ENCODE data around the gene CENPX.

The CENPX gene

DNA sequence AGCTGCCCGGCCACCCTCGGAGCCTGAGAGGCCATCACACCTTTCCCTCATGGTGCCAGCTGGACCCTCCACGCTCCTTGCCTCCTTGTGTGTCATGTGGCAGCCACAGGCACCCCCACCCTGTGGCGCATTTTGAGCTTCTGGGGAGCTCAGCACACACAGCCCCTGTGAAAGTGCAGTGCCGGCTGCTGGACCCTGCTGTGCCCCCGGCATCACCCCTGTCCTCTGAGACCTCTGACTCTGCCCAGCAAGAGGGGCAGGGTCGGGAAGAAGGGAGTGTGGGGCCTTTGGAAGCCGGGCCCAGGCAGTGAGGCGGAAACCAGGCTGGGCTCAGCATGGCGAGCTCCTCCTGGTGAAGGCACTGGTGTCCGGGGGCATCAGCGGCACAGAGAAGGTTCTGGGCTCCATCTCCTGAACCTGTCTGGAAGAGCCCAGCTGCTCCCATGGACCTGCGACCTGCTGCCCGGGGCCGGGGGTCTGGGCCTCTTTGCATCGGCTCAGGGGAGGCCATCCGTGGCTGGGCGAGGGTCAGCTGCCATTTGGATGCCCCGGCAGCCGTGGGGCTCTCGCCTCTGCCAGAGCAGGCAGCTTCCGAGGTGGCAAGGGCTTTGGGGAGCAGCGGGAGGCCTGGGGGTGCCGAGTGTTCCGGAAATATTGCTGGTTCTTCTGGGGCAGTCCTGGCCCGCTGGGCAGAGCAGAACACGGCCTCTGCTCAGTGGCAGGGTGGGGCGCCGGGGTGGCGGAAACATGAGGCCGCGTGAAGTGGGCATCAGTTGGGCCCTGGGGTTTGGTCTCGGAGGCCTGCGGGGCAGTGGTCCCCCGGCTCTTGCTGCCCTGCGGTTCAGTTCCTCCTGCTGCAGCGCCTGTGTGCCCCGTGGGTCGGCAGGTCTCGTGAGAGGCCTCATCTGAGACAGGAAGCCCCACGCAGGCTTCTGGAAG is 17.9 kb downstream of the CENPX start:
- CTCF ChIA-PET = interaction anchor here (0.6 to 2.9 kb wide), 6 partner anchors 9 to 169 kb away, joined by 3 to 16 read pairs (median 4); no protein-coding TSS in a partner anchor
- TF ChIP-seq, protein P1, sequence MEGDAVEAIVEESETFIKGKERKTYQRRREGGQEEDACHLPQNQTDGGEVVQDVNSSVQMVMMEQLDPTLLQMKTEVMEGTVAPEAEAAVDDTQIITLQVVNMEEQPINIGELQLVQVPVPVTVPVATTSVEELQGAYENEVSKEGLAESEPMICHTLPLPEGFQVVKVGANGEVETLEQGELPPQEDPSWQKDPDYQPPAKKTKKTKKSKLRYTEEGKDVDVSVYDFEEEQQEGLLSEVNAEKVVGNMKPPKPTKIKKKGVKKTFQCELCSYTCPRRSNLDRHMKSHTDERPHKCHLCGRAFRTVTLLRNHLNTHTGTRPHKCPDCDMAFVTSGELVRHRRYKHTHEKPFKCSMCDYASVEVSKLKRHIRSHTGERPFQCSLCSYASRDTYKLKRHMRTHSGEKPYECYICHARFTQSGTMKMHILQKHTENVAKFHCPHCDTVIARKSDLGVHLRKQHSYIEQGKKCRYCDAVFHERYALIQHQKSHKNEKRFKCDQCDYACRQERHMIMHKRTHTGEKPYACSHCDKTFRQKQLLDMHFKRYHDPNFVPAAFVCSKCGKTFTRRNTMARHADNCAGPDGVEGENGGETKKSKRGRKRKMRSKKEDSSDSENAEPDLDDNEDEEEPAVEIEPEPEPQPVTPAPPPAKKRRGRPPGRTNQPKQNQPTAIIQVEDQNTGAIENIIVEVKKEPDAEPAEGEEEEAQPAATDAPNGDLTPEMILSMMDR (conservative IDR thresholded peaks at IDR 0.05; ENCODE audit: low read depth) = no peak
- POLR2A ChIA-PET (ENCODE audit: low non-redundant PET) = no interaction called here
- H3K27ac ChIP-seq = peak overlapping the region; percentile 95
- DNase-seq (ENCODE audit: low spot score) = no peak

DNA sequence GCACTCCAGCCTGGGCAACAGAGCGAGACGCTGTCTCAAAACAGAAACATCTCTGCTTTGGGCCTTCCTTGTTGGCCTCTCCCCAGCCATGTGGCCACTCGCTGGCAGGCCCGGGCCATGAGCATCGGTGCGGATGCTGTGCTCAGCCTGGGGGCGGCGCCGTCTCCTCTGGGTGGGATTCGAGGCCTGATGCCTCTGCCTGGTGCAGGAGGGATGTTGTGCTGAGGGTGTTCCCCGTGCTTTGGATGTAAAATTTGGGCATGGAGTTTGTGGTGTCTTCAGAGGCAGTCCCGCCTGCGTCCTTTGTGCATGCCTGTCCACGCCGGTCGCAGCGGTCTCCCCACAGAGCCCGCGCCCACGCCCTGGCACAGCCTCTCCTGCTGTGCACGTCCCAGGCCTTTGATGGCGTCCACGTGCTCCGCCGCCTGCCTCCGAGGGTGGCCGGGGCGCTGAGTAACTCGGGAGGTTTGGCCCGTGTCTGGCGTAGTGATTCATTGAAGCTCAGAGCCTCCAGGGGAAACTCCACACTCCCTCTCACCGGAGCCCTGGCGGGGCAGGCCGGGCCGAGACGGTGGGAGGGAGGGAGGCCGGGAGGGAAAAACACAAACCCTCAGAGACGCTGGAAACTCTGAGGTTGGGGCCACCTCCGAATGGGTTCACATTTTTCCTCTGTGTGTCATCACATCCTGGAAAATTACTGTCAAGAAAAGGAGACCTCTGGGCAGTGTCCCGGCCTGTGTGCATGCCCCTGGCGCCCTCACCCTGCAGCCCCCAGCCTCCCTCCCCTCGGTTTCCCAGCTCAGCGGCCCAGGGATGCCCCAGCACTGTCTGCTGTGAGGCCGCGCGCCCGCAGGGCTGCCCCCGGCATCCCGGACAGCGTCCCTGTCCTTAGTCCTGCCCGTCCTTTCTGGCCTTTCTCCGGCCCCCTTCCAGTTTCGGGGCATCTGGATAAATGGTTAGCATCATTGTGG is 19.0 kb downstream of the CENPX start:
- DNase-seq (ENCODE audit: low spot score) = peak; percentile 94
- TF ChIP-seq, protein P1 (conservative IDR thresholded peaks at IDR 0.05; ENCODE audit: low read depth) = no peak
- POLR2A ChIA-PET (ENCODE audit: low non-redundant PET) = interaction anchor here (1.2 kb wide), 1 partner anchor 12 kb away, joined by 4 read pairs; no protein-coding TSS in a partner anchor
- CTCF ChIA-PET = interaction anchor here (0.6 to 2.9 kb wide), 9 partner anchors 10 to 171 kb away, joined by 3 to 16 read pairs (median 4); no protein-coding TSS in a partner anchor
- H3K27ac ChIP-seq = peak overlapping the region; percentile 95

DNA sequence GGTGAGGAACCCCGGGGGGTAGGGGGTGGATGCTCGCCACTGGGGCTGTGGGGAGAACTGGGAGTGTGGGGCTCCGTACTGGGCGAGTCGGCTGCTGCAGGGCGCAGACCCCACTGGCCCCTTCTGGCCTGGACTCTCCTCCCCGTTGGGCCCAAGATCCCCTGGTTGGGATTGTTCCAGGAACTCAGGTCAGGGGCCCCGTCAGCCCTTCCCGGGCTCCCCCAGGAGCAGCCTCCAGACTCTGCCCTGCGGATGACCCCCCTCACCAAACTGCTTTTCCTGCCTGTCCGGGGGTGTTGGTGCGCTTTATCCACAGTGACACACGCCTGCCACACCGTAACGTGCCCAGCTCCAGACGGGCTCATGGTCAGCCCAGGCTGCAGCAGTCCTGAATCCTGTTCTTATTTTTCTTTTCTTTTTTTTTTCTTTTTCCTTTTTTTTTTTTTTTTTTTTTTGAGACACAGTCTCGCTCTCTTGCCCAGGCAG is 21.1 kb downstream of the CENPX start:
- peak overlapping the region; percentile 9 for H3K27ac ChIP-seq
- CTCF ChIA-PET = interaction anchor here (0.7 kb wide), 1 partner anchor 42 kb away, joined by 3 read pairs; no protein-coding TSS in a partner anchor
- POLR2A ChIA-PET (ENCODE audit: low non-redundant PET) = no interaction called here
- TF ChIP-seq, protein P1 (conservative IDR thresholded peaks at IDR 0.05; ENCODE audit: low read depth) = no peak
- DNase-seq (ENCODE audit: low spot score) = no peak

DNA sequence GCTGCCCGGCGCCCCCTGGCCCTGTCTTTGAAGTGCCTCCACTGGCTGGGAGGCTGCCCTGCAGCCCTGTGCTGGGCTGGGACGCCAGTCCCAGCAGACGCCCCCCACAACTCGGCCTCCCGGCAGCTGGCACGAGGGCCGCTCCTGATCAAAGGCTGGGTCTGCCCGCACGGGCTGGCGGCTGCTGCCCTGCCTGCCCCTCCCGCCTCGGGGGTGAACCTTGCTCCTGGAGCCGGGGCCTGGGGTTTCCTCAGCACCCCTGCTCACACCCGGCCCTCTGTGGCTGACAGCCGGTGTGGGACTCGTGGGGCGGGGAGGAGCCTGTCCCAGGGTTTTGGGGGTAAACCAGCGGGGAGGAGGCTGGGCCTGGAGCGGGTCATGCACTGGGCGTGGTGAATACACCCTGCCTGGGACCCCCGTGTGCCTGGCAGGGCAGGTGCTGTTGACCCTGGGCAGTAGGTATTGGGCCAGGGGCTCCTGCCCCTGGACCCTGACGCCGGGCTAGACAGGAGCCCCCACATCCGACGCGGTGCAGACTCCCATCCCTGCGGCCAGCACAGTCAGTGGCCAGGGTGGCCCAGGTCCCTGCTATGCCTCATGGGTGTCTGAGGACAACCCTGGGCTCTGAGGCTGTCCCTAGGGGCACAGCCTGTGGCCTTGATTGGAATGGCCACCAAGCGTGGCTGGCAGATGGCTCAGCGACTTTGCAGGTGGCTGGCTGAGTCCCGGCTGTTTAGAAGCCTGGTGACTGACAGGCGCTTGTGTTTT is 21.7 kb downstream of the CENPX start:
- TF ChIP-seq, protein P1 (conservative IDR thresholded peaks at IDR 0.05; ENCODE audit: low read depth) = no peak
- peak overlapping the region; percentile 9 for H3K27ac ChIP-seq
- DNase-seq (ENCODE audit: low spot score) = no peak
- POLR2A ChIA-PET (ENCODE audit: low non-redundant PET) = no interaction called here
- CTCF ChIA-PET = interaction anchor here (0.6 to 0.7 kb wide), 2 partner anchors 28 to 42 kb away, joined by 3 read pairs; no protein-coding TSS in a partner anchor

DNA sequence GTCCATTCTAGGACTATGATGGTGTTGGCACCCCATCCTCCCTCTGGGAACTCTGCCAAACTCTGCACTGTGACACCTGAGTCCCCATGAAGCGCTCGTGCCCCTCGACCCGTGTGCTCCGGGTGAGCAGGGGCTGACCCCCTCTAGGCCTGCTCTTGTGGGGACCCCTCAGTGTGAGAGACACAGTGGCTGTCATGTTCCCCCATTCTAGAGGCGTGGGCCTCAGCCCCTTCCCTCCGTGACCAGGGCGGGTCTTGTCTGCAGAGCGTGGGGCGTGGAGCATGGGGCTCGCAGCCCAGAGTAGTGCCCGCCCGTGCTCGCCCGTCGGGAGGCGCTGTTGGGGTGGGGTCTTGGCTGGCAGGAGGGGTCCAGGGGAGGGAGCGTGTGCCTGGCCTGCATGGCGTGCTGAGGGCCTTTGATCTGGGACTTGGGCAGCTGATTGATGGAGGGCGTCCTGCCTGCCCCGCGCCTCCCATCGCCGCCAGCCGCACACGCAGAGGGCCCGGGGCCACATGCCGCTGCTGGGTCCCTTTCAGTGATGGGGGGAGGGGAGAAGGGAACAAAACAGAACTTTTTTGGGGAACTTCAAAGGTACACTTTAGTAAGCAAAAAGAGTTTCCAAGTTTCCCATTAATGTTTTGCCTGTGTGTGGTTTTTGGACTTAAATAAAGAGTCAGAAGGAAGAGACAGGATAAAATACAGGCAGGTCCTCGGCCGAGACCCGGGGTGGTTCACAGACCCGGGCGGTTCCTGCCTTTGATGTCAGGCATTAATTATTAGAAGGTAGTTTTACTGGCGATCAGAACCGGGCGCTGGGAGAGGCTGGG is 22.5 kb downstream of the CENPX start:
- POLR2A ChIA-PET (ENCODE audit: low non-redundant PET) = no interaction called here
- DNase-seq (ENCODE audit: low spot score) = no peak
- CTCF ChIA-PET = no interaction called here
- H3K27ac ChIP-seq = peak overlapping the region; percentile 9
- TF ChIP-seq, protein P1 (conservative IDR thresholded peaks at IDR 0.05; ENCODE audit: low read depth) = no peak

Measured in RWPE1 (cell line).